HT1080 (cell line): Measurements from ENCODE around the gene WDR41. TPM values are rescaled to one million over a fixed set of nuclear protein-coding genes. Genes with fewer than 3 reads are reported as not detected.
A peak's percentile ranks its signal among the peaks of the same experiment; 100 is the strongest.

Source experiments
- DNase-seq: peaks from one replicate; pipeline ENCODE4 v3.0.0-alpha.2; 2015; ENCODE audit warnings: low read depth
- total RNA-seq: library from RNA; depleted of rRNA; stranded (reverse); fragments of >200 nt; shearing (Covaris generic); gene quantifications from 2 replicates; pipeline ENCODE4 v1.2.3, GENCODE V29; 2014

Gene WDR41
- total RNA-seq, 1 experiment from 2014 or later, result 36.2 TPM

- DNase-seq, result no peak
Measured at GRCh38 chr5:77449277-77449676, 42.8 kb downstream of the WDR41 start.

GRCh38 chr5:77448831-77449230 is 43.3 kb downstream of the WDR41 start:
- DNase-seq, result no peak

GRCh38 chr5:77444356-77444755 is 47.8 kb downstream of the WDR41 start:
- DNase-seq, result no peak

GRCh38 chr5:77443670-77444069 is 48.4 kb downstream of the WDR41 start:
- DNase-seq, result no peak

GRCh38 chr5:77438071-77438470 is 54.0 kb downstream of the WDR41 start:
- DNase-seq, result no peak

GRCh38 chr5:77437194-77437593 is 54.9 kb downstream of the WDR41 start:
- DNase-seq, result peak; percentile 14

- DNase-seq, result no peak
Measured at GRCh38 chr5:77431719-77432118, 60.4 kb downstream of the WDR41 start.

- DNase-seq, result peak; percentile 59
Measured at GRCh38 chr5:77431286-77431685, 60.8 kb downstream of the WDR41 start.

- DNase-seq, result no peak
Measured at GRCh38 chr5:77430726-77431125, 61.4 kb downstream of the WDR41 start.

- no peak for DNase-seq
Measured at GRCh38 chr5:77428526-77428925, 63.6 kb downstream of the WDR41 start.

GRCh38 chr5:77427998-77428397 is 64.1 kb downstream of the WDR41 start:
- no peak for DNase-seq

- DNase-seq, result peak; percentile 67
Measured at GRCh38 chr5:77426670-77427069, 65.4 kb downstream of the WDR41 start.

GRCh38 chr5:77425998-77426659 is 66.0 kb downstream of the WDR41 start:
- DNase-seq, result no peak

- no peak for DNase-seq
Measured at GRCh38 chr5:77425420-77425819, 66.7 kb downstream of the WDR41 start.

GRCh38 chr5:77424921-77425320 is 67.2 kb downstream of the WDR41 start:
- DNase-seq, result no peak

GRCh38 chr5:77423022-77423750 is 68.9 kb downstream of the WDR41 start:
- DNase-seq, result no peak

GRCh38 chr5:77420940-77421339 is 71.2 kb downstream of the WDR41 start:
- DNase-seq, result no peak

- DNase-seq, result no peak
Measured at GRCh38 chr5:77419644-77420582, 72.2 kb downstream of the WDR41 start.

- peak; percentile 44 for DNase-seq
Measured at GRCh38 chr5:77418601-77419581, 73.2 kb downstream of the WDR41 start.

- no peak for DNase-seq
Measured at GRCh38 chr5:77418162-77418561, 74.0 kb downstream of the WDR41 start.

GRCh38 chr5:77413049-77413448 is 79.1 kb downstream of the WDR41 start:
- DNase-seq, result no peak
